Hepatocyte (in vitro differentiated cells): ENCODE results near the gene PBLD.
"Not testable (repeated sequence)": the region's sequence is repeated elsewhere in the genome, so short reads cannot be mapped to it uniquely, and the experiment has no call there.

Experiments
- CTCF ChIP-seq: fragments of 200-600 bp; sonication (generic); IDR thresholded peaks from 2 replicates; pipeline ENCODE4 v1.5.1; 2016; ENCODE audit warnings: antibody characterized with exemption, mild to moderate bottlenecking; ENCODE audit not compliant: poor library complexity
- EZH2 ChIP-seq: fragments of 200-600 bp; sonication (generic); IDR thresholded peaks from 2 replicates; pipeline ENCODE4 v1.6.1; 2016; ENCODE audit warnings: antibody characterized with exemption, mild to moderate bottlenecking, borderline replicate concordance
- EZH2phosphoT487 ChIP-seq: fragments of 200-600 bp; sonication (generic); IDR thresholded peaks from one replicate; pipeline ENCODE4 v1.6.1; 2018; ENCODE audit warnings: antibody characterized with exemption, mild to moderate bottlenecking, low read depth, moderate library complexity; ENCODE audit not compliant: unreplicated experiment, severe bottlenecking

- not testable (repeated sequence) for TF ChIP-seq CTCF, EZH2, EZH2phosphoT487
These were observed 17.8 kb downstream of the PBLD start for GRCh38 chr10:68314930-68315329.
